Hematopoietic multipotent progenitor cell treated with erythropoietin and hydrocortisone succinate and interleukin-3 and kit ligand, for 17 days (in vitro differentiated cells): ENCODE results near the gene ZSCAN18.
"Not testable (repeated sequence)": the region's sequence is repeated elsewhere in the genome, so short reads cannot be mapped to it uniquely, and the experiment has no call there.

Source experiments
- DNase-seq: peaks from one replicate; pipeline ENCODE4 v3.0.0-alpha.2; 2015; ENCODE audit warnings: low spot score

Gene ZSCAN18

GRCh38 chr19:58097781-58098681 is at the start of gene ZSCAN18:
TSS of gene ZSCAN18 (minus strand) at chr19:58098231. CDS start at chr19:58090267, 7,964 bp downstream.
- DNase-seq: peak; percentile 40

GRCh38 chr19:58147475-58147874 is 49.4 kb upstream of the ZSCAN18 start:
- DNase-seq: not testable (repeated sequence)

GRCh38 chr19:58145849-58146248 is 47.8 kb upstream of the ZSCAN18 start:
- no peak for DNase-seq

GRCh38 chr19:58134244-58134643 is 36.2 kb upstream of the ZSCAN18 start:
- DNase-seq: no peak

GRCh38 chr19:58129284-58129683 is 31.3 kb upstream of the ZSCAN18 start:
- DNase-seq: no peak

GRCh38 chr19:58128041-58128685 is 30.1 kb upstream of the ZSCAN18 start:
- no peak for DNase-seq

GRCh38 chr19:58123354-58123753 is 25.3 kb upstream of the ZSCAN18 start:
- no peak for DNase-seq

GRCh38 chr19:58118979-58119733 is 21.1 kb upstream of the ZSCAN18 start:
- DNase-seq: no peak

- no peak for DNase-seq
Measured at GRCh38 chr19:58117841-58118575, 20.0 kb upstream of the ZSCAN18 start.

GRCh38 chr19:58108546-58108817 is 10.5 kb upstream of the ZSCAN18 start:
- no peak for DNase-seq

- no peak for DNase-seq
Measured at GRCh38 chr19:58107778-58108545, 9.9 kb upstream of the ZSCAN18 start.

GRCh38 chr19:58098682-58098998 is 609 bp upstream of the ZSCAN18 start:
- no peak for DNase-seq

GRCh38 chr19:58097349-58097748 is 682 bp downstream of the ZSCAN18 start:
- DNase-seq: no peak

GRCh38 chr19:58096884-58097283 is 1.1 kb downstream of the ZSCAN18 start:
- DNase-seq: no peak

GRCh38 chr19:58095328-58095727 is 2.7 kb downstream of the ZSCAN18 start:
- DNase-seq: no peak

- DNase-seq: no peak
Measured at GRCh38 chr19:58093071-58093470, 5.0 kb downstream of the ZSCAN18 start.

GRCh38 chr19:58091251-58091995 is 6.6 kb downstream of the ZSCAN18 start:
- DNase-seq: no peak

- DNase-seq: no peak
Measured at GRCh38 chr19:58089846-58090245, 8.2 kb downstream of the ZSCAN18 start.

- DNase-seq: no peak
Measured at GRCh38 chr19:58088521-58089052, 9.4 kb downstream of the ZSCAN18 start.
